RWPE1 (cell line): ENCODE data around the gene ABTB1.

Experiments used
- CTCF ChIA-PET: fragments of 350-600 bp; sonication (Branson Sonifier 250); formaldehyde crosslinking; extraction: SDS; loops from one replicate; lab custom pipeline; 2021; lab: Yijun Ruan, JAX
- POLR2A ChIA-PET: fragments of 400-600 bp; formaldehyde crosslinking; extraction: SDS; loops from one replicate; lab custom pipeline; 2020; ENCODE audit warnings: antibody characterized with exemption; ENCODE audit not compliant: low non-redundant PET; lab: Yijun Ruan, JAX
- DNase-seq: peaks from one replicate; pipeline ENCODE4 v3.0.0; 2012; ENCODE audit warnings: low spot score
- H3K27ac ChIP-seq: fragments of 450-650 bp; 2 replicates; pipeline ENCODE4 v1.5.1; 2017
- CTCF ChIP-seq: fragments of 450-650 bp; conservative IDR thresholded peaks from 2 replicates; pipeline ENCODE4 v1.5.1; 2017; ENCODE audit warnings: low read depth, mild to moderate bottlenecking

ABTB1 gene

DNA sequence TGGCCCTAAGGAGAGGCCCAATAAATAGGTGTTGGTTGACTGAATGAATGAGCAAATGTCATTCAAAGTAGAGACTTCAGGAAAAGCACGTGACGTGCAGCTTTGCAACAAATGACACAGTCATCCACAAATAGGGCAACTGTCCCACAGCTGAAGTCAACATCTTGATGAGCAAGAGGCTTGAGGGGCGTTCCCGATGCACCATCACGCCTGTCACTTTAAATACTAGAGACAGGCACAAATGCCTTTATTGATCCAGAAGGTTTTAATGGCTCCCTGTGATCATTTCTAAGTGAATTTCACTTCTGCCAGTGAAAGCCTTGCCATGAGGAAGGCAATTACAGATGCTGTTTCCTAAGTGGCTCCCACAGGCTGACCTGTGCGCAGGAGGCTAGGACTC, 43.6 kb downstream of the ABTB1 start:
- DNase-seq: no peak
- H3K27ac ChIP-seq: no peak overlapping the region
- ChIA-PET CTCF (interaction anchor here (1.0 kb wide), 1 partner anchor 8 kb away, joined by 3 read pairs; no protein-coding TSS in a partner anchor), POLR2A (no interaction called here)
- TF ChIP-seq CTCF: no peak

- DNase-seq: no peak
- H3K27ac ChIP-seq: no peak overlapping the region
- ChIA-PET POLR2A (no interaction called here), CTCF (no interaction called here)
- no peak for TF ChIP-seq CTCF
Observed at GRCh38 chr3:127717357-127718244, 44.8 kb downstream of the ABTB1 start.

- ChIA-PET CTCF (interaction anchor here (0.8 kb wide), 1 partner anchor 27 kb away, joined by 3 read pairs; no protein-coding TSS in a partner anchor), POLR2A (no interaction called here)
- DNase-seq: no peak
- no peak for TF ChIP-seq CTCF
- H3K27ac ChIP-seq: no peak overlapping the region
Observed at GRCh38 chr3:127718245-127718915, 45.6 kb downstream of the ABTB1 start.

GRCh38 chr3:127718916-127719290, 46.2 kb downstream of the ABTB1 start:
- POLR2A ChIA-PET: no interaction called here
- no peak overlapping the region for H3K27ac ChIP-seq
- CTCF ChIA-PET: interaction anchor here (0.8 kb wide), 1 partner anchor 28 kb away, joined by 3 read pairs; no protein-coding TSS in a partner anchor
- no peak for DNase-seq
- no peak for TF ChIP-seq CTCF

- CTCF ChIA-PET: interaction anchor here (0.8 kb wide), 1 partner anchor 28 kb away, joined by 3 read pairs; no protein-coding TSS in a partner anchor
- DNase-seq: no peak
- POLR2A ChIA-PET: no interaction called here
- no peak overlapping the region for H3K27ac ChIP-seq
- TF ChIP-seq CTCF: no peak
Observed at GRCh38 chr3:127719369-127719768, 46.6 kb downstream of the ABTB1 start.

GRCh38 chr3:127720161-127720823, 47.5 kb downstream of the ABTB1 start:
- no peak for TF ChIP-seq CTCF
- CTCF ChIA-PET: no interaction called here
- H3K27ac ChIP-seq: no peak overlapping the region
- POLR2A ChIA-PET: no interaction called here
- no peak for DNase-seq
